Measurements from ENCODE around the gene SLC37A1.

The SLC37A1 gene

GRCh38 chr21:42474043-42474831, 39.4 kb upstream of the SLC37A1 start:
- TF ChIP-seq, protein P1, sequence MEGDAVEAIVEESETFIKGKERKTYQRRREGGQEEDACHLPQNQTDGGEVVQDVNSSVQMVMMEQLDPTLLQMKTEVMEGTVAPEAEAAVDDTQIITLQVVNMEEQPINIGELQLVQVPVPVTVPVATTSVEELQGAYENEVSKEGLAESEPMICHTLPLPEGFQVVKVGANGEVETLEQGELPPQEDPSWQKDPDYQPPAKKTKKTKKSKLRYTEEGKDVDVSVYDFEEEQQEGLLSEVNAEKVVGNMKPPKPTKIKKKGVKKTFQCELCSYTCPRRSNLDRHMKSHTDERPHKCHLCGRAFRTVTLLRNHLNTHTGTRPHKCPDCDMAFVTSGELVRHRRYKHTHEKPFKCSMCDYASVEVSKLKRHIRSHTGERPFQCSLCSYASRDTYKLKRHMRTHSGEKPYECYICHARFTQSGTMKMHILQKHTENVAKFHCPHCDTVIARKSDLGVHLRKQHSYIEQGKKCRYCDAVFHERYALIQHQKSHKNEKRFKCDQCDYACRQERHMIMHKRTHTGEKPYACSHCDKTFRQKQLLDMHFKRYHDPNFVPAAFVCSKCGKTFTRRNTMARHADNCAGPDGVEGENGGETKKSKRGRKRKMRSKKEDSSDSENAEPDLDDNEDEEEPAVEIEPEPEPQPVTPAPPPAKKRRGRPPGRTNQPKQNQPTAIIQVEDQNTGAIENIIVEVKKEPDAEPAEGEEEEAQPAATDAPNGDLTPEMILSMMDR (IDR thresholded peaks at IDR 0.05; ENCODE audit: borderline replicate concordance, insufficient read depth, low read depth, low read length) = no peak
- no peak overlapping the region for H3K4me3 ChIP-seq (ENCODE audit: low read depth, low read length)

DNA sequence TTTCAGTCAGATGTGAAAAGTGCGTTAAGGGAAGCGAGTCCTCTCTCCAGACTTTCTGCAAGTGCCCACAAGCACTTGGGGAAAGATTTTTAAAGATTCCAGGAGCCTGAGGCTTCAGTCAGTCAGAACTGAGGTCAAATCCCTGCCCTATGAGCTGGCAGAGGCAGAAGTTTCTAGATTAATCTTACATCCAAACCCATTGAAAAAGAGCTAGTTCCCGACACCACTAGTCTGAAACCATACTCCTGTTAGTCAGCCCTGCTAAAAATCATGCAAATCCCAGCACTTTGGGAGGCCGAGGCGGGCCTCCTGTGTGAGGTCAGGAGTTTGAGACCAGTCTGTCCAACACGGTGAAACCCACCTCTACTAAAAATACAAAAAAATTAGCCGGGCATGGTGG, 38.6 kb upstream of the SLC37A1 start:
- H3K4me3 ChIP-seq (ENCODE audit: low read depth, low read length) = no peak overlapping the region

GRCh38 chr21:42475526-42476387, 37.9 kb upstream of the SLC37A1 start:
- TF ChIP-seq, protein P1 (IDR thresholded peaks at IDR 0.05; ENCODE audit: borderline replicate concordance, insufficient read depth, low read depth, low read length) = no peak
- H3K4me3 ChIP-seq (ENCODE audit: low read depth, low read length) = no peak overlapping the region

More for the DNA sequence above, 38.6 kb upstream of the SLC37A1 start:
- TF ChIP-seq, protein P1 (IDR thresholded peaks at IDR 0.05; ENCODE audit: borderline replicate concordance, insufficient read depth, low read depth, low read length) = no peak

DNA sequence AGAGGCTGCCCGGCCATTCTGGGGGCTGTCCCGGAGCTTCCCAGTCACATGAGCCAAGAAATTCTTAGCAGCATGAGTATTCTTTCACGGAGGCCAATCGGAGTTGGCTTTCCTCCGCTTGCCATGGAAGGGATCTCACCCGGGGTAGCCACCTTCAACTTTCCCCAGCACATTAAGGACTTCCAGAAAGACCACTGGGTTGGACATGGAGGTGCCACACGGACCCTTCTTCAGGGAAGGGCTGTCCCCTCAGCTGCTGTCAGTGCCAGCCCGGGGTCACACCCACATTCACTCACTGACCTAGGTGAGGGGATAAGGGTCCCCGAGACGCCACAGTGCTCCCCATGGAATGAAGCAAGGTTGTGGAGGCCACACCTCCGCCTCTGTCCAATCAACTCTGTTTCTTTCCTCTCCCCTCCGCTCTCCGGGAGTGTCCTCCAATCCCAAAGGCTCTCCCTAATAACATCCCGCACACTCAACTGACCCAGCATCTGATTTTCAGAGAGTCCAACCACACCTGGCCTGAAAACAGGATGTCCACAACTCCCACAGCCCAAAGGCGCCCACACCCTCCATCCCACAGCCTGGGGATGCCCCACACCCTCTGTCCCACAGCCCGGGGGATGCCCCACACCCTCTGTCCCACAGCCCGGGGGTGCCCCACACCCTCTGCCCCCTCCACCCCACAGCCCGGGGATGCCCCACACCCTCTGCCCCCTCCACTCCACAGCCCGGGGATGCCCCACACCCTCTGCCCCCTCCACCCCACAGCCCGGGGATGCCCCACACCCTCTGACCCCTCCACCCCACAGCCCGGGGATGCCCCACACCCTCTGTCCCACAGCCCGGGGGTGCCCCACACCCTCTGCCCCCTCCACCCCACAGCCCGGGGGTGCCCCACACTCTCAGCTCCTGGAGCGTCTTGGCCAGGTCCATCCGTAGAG, 37.0 kb upstream of the SLC37A1 start:
- TF ChIP-seq, protein P1 (IDR thresholded peaks at IDR 0.05; ENCODE audit: borderline replicate concordance, insufficient read depth, low read depth, low read length) = no peak

DNA sequence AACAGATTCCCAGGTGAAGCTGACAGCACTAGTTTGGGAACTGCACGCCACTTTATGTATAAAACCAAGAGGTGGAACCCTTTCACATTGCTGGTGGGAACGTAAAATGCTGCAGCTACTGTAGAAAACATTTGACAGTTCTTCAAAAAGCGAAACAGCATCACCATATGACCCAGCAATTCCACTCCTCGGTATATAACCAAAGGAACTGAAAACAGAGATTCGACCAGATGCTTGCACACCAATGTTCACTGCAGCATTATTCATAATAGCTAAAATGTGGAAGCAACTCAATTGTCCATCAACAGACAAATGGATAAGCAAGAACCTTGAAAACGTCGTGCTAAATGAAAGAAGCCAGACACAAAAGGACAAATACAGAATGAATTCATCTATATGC, 35.1 kb upstream of the SLC37A1 start:
- H3K4me3 ChIP-seq (ENCODE audit: low read depth, low read length) = peak overlapping the region; percentile 24
- TF ChIP-seq, protein P1 (IDR thresholded peaks at IDR 0.05; ENCODE audit: borderline replicate concordance, insufficient read depth, low read depth, low read length) = no peak

More for the DNA sequence above, 37.0 kb upstream of the SLC37A1 start:
- H3K4me3 ChIP-seq (ENCODE audit: low read depth, low read length) = no peak overlapping the region

GRCh38 chr21:42479582-42479981, 34.1 kb upstream of the SLC37A1 start:
- TF ChIP-seq, protein P1 (IDR thresholded peaks at IDR 0.05; ENCODE audit: borderline replicate concordance, insufficient read depth, low read depth, low read length) = no peak
- no peak overlapping the region for H3K4me3 ChIP-seq (ENCODE audit: low read depth, low read length)

Measured in GM12875 (cell line).